GM10266 (cell line): Measurements from ENCODE around the gene KRI1.

Experiments used
- DNase-seq: peaks from one replicate; pipeline ENCODE4 v3.0.0; 2012; ENCODE audit errors: extremely low spot score
- CTCF ChIP-seq: IDR thresholded peaks from 2 replicates; pipeline ENCODE4 v1.5.1; 2012; ENCODE audit warnings: mild to moderate bottlenecking, low read depth; ENCODE audit not compliant: control insufficient read depth, insufficient read depth; ENCODE audit errors: missing control alignments

The KRI1 gene

GRCh38 chr19:10602330-10603083, 36.7 kb upstream of the KRI1 start:
- DNase-seq = peak; percentile 98
- TF ChIP-seq CTCF = no peak

GRCh38 chr19:10601999-10602329, 36.2 kb upstream of the KRI1 start:
- no peak for TF ChIP-seq CTCF
- DNase-seq = no peak

- DNase-seq = no peak
- no peak for TF ChIP-seq CTCF
These were observed 34.3 kb upstream of the KRI1 start for GRCh38 chr19:10600149-10600548.

- TF ChIP-seq CTCF = no peak
- no peak for DNase-seq
These were observed 28.2 kb upstream of the KRI1 start for GRCh38 chr19:10593820-10594637.

- TF ChIP-seq CTCF = no peak
- no peak for DNase-seq
These were observed 27.3 kb upstream of the KRI1 start for GRCh38 chr19:10593148-10593547.

- no peak for TF ChIP-seq CTCF
- no peak for DNase-seq
These were observed 22.0 kb upstream of the KRI1 start for GRCh38 chr19:10587839-10588150.
